ENCODE results near the gene RAB31.

DNA sequence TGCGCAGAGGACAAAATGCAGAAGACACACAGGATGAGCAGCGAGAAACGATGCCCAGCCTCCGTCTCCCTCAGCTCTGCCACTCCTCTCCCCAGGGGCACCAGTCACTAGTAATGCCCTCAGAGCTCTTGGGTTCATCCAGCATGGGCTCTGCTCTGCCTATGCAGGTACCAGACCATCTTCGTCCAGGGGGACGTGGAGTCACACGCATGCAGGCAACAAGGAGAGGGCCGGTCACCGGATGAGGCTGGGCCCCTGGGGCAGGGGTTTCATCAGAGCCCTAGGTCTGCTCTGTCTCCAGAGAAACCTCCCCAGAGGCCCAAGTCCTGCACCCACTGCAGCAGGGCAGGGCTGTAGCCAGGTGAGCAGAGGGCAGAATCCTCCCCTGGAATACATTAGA, 23.9 kb downstream of the RAB31 start:
- TF ChIP-seq, protein P1, sequence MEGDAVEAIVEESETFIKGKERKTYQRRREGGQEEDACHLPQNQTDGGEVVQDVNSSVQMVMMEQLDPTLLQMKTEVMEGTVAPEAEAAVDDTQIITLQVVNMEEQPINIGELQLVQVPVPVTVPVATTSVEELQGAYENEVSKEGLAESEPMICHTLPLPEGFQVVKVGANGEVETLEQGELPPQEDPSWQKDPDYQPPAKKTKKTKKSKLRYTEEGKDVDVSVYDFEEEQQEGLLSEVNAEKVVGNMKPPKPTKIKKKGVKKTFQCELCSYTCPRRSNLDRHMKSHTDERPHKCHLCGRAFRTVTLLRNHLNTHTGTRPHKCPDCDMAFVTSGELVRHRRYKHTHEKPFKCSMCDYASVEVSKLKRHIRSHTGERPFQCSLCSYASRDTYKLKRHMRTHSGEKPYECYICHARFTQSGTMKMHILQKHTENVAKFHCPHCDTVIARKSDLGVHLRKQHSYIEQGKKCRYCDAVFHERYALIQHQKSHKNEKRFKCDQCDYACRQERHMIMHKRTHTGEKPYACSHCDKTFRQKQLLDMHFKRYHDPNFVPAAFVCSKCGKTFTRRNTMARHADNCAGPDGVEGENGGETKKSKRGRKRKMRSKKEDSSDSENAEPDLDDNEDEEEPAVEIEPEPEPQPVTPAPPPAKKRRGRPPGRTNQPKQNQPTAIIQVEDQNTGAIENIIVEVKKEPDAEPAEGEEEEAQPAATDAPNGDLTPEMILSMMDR (IDR thresholded peaks at IDR 0.05; ENCODE audit: borderline replicate concordance, extremely low read depth, low read length, poor library complexity, severe bottlenecking) = no peak
- no peak for TF ChIP-seq EZH2 (IDR thresholded peaks at IDR 0.05; ENCODE audit: borderline replicate concordance, low read depth, low read length, severe bottlenecking)

Measured in DND-41 (cell line).